WERI-Rb-1 (cell line): ENCODE data around the gene FBXO15.

Experiments
- DNase-seq: peaks from one replicate; pipeline ENCODE4 v3.0.0-alpha.2; 2020
- H3K27ac ChIP-seq: fragments of 250-450 bp; sonication (Bioruptor Pico); 2 replicates; pipeline ENCODE4 v1.5.1; 2020; ENCODE audit warnings: mild to moderate bottlenecking, moderate library complexity
- H3K27me3 ChIP-seq: fragments of 250-450 bp; sonication (Bioruptor Pico); 2 replicates; pipeline ENCODE4 v1.5.1; 2021; ENCODE audit warnings: mild to moderate bottlenecking, low read depth, moderate library complexity; ENCODE audit not compliant: insufficient read depth, severe bottlenecking
- H3K36me3 ChIP-seq: fragments of 250-450 bp; sonication (Bioruptor Pico); 2 replicates; pipeline ENCODE4 v1.5.1; 2020; ENCODE audit warnings: mild to moderate bottlenecking, moderate library complexity
- H3K4me3 ChIP-seq: 2 replicates; pipeline ENCODE4 v1.5.1; 2011; ENCODE audit warnings: low read depth, mild to moderate bottlenecking, control low read depth, low read length
- H3K9me3 ChIP-seq: fragments of 250-450 bp; sonication (Bioruptor Pico); 2 replicates; pipeline ENCODE4 v1.5.1; 2021; ENCODE audit warnings: mild to moderate bottlenecking, moderate library complexity; ENCODE audit not compliant: severe bottlenecking
- TF ChIP-seq, protein P1 (sequence below): IDR thresholded peaks from 2 replicates; pipeline ENCODE4 v1.5.1; 2011; ENCODE audit warnings: low read depth, mild to moderate bottlenecking, control low read depth, inconsistent platforms, low read length

FBXO15 gene

DNA sequence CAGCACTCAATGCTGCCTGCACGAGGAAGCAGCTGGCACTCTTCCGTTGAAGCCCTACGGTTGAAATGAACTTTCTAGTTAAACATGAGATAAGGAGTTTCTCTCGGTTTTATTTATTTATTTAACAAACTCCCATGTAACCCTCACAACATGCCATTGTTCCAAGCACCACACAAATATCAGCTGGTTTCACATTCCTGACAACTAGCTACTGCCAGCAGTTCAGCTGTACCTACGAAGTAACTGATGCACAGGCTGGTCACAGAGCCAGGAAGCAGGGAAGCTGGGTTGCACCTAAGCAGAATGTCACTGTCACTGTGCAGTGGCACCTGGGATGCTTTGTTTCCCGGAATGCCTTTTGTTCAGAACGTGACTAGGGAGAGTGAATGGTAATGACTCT lies 18.8 kb upstream of the FBXO15 start:
- TF ChIP-seq, protein P1, sequence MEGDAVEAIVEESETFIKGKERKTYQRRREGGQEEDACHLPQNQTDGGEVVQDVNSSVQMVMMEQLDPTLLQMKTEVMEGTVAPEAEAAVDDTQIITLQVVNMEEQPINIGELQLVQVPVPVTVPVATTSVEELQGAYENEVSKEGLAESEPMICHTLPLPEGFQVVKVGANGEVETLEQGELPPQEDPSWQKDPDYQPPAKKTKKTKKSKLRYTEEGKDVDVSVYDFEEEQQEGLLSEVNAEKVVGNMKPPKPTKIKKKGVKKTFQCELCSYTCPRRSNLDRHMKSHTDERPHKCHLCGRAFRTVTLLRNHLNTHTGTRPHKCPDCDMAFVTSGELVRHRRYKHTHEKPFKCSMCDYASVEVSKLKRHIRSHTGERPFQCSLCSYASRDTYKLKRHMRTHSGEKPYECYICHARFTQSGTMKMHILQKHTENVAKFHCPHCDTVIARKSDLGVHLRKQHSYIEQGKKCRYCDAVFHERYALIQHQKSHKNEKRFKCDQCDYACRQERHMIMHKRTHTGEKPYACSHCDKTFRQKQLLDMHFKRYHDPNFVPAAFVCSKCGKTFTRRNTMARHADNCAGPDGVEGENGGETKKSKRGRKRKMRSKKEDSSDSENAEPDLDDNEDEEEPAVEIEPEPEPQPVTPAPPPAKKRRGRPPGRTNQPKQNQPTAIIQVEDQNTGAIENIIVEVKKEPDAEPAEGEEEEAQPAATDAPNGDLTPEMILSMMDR, result no peak
- peaks cover 2% of the 10 kb centered on the region for H3K9me3 ChIP-seq
- H3K27me3 ChIP-seq, result no peaks in the 10 kb centered on the region
- no peak overlapping the region for H3K27ac ChIP-seq
- no peak overlapping the region for H3K4me3 ChIP-seq
- no peaks in the 10 kb centered on the region for H3K36me3 ChIP-seq
- DNase-seq, result no peak

DNA sequence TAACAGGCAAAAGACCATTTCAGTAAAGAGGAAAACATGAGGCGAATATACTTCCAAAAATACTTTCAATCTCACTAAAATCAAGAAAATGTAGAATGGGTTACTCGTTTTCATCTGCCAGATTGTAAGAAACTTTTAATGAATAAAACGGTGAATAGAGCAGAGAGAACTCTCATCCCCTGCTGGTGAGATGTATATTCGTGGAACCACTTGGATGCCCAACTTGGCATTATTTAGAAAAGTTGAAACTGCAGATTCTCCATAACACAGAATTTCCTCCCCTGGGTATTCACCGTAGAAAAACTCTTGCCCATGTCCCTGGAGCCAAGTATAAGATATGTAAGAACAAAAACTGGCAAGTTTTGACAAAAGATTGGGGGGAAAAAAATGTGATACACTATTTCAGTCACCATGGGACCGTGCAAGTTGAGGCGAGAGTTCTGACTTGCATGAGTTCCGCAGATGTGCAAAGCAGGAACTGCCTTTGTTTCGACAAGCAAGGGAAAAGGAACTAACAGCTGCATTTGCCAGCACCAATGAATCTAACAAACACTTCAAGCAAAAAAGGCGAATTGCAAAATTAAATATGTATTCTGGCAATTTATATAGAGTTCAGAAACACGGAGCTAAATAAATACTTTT lies 15.5 kb upstream of the FBXO15 start:
- Histone ChIP-seq H3K36me3 (peaks cover 26% of the 10 kb centered on the region), H3K4me3 (no peak overlapping the region), H3K27ac (no peak overlapping the region), H3K27me3 (no peaks in the 10 kb centered on the region), H3K9me3 (peaks cover 2% of the 10 kb centered on the region)
- DNase-seq, result no peak
- TF ChIP-seq, protein P1, result no peak

DNA sequence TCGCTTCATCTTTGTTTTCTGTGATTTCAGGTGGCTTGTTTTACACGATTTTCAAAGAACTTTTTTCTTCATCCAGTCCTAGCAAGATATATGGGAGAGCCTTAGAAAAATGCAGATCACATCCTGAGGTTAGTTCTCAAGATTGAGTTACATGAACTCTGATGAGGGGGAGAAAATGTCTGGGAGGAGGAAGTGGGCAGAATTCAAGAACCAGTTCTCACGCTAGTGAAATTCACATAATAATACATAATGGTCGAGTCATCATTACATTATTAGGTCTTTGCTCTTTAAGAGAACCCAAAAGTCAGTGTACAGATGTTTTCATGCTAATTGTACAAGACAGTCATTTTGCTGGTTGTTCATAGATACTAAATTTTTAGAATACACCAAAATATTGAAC lies 7.6 kb upstream of the FBXO15 start:
- H3K27me3 ChIP-seq, result no peaks in the 10 kb centered on the region
- no peak for DNase-seq
- peaks cover 89% of the 10 kb centered on the region for H3K36me3 ChIP-seq
- H3K9me3 ChIP-seq, result no peaks in the 10 kb centered on the region
- H3K4me3 ChIP-seq, result no peak overlapping the region
- TF ChIP-seq, protein P1, result no peak
- H3K27ac ChIP-seq, result no peak overlapping the region

DNA sequence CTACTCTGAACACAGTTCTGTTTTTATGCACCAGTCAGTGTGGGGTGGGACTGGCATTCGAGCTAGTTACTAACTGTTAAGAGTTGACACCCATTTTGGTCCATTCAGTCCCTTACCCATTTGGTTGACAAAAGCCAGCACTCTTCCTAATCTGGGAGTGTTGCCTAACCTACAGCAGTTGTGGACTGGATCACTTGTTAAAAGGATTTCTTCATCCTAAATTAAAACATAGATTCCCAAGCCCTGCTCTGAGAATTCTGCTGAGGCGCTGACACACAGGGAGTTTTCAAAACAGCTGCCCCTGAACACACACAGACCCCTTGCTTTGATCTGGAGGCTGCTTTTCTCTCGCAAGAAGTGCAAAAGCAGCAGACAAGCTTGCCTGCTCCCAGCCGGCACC lies 7.1 kb upstream of the FBXO15 start:
- Histone ChIP-seq H3K36me3 (peaks cover 91% of the 10 kb centered on the region), H3K27me3 (no peaks in the 10 kb centered on the region), H3K9me3 (no peaks in the 10 kb centered on the region), H3K27ac (no peak overlapping the region), H3K4me3 (no peak overlapping the region)
- no peak for DNase-seq
- TF ChIP-seq, protein P1, result no peak

DNA sequence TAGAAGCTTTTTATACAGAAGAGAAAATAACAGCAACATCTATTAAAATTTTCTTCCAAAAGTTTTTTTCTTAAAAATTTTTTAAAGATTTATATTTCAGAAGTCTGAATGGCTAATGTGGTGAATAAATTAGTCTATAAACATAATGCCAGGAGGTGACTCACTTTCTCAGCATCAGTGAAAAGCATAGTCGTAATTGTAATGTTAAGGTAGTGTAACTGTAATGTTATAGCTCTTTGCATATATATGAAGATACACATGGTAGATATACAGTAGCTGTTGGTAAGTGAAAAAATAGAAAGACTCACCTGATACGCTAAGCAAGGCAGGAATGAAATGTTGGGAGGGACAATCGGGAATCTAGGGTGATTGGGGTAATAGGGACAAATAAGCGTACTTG lies 6.2 kb upstream of the FBXO15 start:
- TF ChIP-seq, protein P1, result no peak
- Histone ChIP-seq H3K27ac (no peak overlapping the region), H3K4me3 (no peak overlapping the region), H3K9me3 (no peaks in the 10 kb centered on the region), H3K27me3 (no peaks in the 10 kb centered on the region), H3K36me3 (peaks cover 84% of the 10 kb centered on the region)
- no peak for DNase-seq

DNA sequence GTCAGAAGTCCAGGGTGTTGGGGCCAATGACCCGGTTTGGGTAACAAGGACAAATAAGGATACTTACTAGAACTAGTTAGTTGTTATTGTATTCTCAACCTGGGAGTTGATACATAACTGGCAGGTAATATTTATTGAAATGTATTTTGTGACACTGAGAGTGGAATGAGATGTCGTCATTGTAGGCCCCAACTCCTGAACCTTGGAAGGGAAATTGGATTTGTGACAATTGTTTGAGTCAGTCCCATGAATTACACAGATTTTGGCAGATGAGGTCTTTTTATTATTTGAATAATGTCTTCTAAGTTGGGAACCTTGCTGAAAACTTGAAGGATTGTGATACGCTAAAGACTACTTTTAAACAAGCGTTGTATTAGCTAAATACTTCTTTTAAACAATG lies 5.7 kb upstream of the FBXO15 start:
- peaks cover 80% of the 10 kb centered on the region for H3K36me3 ChIP-seq

More for the DNA sequence above, 5.7 kb upstream of the FBXO15 start:
- H3K27ac ChIP-seq, result no peak overlapping the region
- no peak for DNase-seq
- H3K9me3 ChIP-seq, result no peaks in the 10 kb centered on the region
- H3K27me3 ChIP-seq, result no peaks in the 10 kb centered on the region
- no peak overlapping the region for H3K4me3 ChIP-seq
- TF ChIP-seq, protein P1, result no peak
